Fibroblast of mammary gland (primary cell): ENCODE results near the gene PTPA.
A peak's percentile ranks its signal among the peaks of the same experiment; 100 is the strongest.

Experiments used
- DNase-seq: peaks from one replicate; pipeline ENCODE4 v3.0.0-alpha.2; 2010; ENCODE audit warnings: low read depth
- H3K4me3 ChIP-seq: 2 replicates; pipeline ENCODE4 v1.5.1; 2011; ENCODE audit warnings: low read depth, mild to moderate bottlenecking, low read length, moderate library complexity; ENCODE audit not compliant: control insufficient read depth
- TF ChIP-seq, protein P1 (sequence below): conservative IDR thresholded peaks from 2 replicates; pipeline ENCODE4 v1.5.1; 2011; ENCODE audit warnings: low read depth, low read length, inconsistent platforms; ENCODE audit not compliant: control insufficient read depth, insufficient read depth

Gene PTPA

DNA sequence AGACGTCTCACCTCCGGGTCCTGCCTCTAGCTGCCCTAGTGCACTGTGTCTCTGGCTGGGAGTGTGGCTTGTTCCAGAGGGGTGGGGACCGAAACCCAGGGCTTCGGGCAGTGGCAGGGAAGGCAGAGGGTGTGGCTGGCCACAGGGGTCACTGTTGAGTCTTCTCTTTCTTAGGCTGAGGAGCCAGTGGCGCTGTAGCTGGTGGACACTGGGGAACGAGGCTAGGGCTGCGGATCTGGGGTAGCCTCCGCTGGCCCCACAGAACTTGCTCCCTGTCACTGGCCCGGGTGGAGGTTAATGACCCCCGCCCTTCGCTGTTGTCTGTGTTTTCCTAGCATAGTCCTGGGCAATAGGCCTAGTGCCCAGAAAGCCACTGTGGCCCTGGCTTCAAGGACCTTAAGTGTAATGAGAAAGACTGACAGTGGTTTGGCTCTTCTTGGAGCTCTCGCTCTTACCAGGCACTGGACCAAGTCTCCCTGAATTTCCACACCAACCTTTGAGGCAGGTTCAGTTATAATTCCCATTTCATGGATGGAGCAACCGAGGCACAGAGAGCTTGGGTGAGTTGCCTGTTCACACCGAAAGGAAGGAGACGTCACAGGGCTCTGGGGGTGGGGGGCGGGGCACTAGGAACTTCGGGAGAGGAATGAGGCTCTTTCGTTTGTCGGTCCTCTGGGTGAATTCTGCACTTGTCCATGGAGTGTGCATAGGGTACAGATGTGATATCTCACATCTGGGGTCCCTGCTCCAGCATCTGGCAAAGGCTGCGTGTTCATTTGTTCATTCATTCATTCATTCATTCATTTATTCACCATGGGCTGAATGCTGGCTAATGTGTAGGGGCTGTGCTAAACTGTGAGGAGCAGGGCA is 71.6 kb downstream of the PTPA start:
- DNase-seq: no peak
- H3K4me3 ChIP-seq: no peak overlapping the region
- TF ChIP-seq, protein P1, sequence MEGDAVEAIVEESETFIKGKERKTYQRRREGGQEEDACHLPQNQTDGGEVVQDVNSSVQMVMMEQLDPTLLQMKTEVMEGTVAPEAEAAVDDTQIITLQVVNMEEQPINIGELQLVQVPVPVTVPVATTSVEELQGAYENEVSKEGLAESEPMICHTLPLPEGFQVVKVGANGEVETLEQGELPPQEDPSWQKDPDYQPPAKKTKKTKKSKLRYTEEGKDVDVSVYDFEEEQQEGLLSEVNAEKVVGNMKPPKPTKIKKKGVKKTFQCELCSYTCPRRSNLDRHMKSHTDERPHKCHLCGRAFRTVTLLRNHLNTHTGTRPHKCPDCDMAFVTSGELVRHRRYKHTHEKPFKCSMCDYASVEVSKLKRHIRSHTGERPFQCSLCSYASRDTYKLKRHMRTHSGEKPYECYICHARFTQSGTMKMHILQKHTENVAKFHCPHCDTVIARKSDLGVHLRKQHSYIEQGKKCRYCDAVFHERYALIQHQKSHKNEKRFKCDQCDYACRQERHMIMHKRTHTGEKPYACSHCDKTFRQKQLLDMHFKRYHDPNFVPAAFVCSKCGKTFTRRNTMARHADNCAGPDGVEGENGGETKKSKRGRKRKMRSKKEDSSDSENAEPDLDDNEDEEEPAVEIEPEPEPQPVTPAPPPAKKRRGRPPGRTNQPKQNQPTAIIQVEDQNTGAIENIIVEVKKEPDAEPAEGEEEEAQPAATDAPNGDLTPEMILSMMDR: peak; percentile 36

DNA sequence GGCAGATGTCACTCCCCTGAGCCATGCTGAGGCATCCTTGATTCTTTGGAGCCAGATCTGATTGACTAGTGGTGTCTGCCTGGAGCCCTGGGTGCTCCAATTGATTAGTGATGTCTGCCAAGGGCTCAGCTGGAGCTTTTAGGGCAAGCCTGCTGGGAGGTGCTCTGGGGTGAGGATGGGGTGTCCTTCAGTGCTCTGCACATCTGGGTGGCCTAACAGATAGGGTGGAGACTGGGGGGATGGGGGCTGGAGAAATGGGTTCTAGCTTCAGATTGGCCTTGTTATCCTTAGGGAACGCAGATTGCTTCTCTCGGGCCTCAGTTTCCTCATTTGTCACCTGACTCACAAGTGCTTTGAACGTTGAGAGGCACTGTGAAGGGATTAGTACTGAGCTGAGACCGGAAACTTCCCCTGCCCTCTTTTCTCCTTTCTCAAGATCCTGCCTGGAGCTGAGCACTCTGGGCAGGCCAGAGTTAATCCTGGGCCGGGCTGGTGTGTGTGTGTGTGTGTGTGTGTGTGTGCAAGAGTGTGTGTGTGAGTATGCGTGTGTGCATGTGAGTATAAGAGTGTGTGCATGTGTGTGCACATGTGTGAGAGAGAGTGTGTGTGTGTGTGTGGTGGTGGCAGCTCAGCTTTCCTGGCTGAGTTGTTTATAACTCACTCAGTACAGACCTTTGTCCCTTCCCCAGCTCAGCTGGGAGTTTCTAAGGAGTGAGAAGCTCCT is 72.4 kb downstream of the PTPA start:
- DNase-seq: peak; percentile 34
- no peak overlapping the region for H3K4me3 ChIP-seq

DNA sequence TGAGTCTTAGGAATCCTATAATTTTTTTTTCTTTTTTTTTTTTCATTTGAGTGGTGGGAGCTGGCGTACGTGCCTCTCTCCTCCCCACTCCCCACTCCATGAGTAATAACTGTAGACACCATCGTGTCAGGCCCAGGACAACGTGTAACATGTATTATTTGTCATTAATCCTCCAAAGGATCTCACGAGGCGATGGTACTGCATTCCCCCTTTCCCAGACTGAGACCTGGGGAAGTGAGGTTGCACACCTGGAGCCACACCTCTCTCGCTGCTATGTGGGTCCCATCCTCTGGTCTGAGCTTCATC is 73.0 kb downstream of the PTPA start:
- no peak for DNase-seq
- H3K4me3 ChIP-seq: no peak overlapping the region
- TF ChIP-seq, protein P1: no peak

More for the DNA sequence above, 72.4 kb downstream of the PTPA start:
- TF ChIP-seq, protein P1: no peak

DNA sequence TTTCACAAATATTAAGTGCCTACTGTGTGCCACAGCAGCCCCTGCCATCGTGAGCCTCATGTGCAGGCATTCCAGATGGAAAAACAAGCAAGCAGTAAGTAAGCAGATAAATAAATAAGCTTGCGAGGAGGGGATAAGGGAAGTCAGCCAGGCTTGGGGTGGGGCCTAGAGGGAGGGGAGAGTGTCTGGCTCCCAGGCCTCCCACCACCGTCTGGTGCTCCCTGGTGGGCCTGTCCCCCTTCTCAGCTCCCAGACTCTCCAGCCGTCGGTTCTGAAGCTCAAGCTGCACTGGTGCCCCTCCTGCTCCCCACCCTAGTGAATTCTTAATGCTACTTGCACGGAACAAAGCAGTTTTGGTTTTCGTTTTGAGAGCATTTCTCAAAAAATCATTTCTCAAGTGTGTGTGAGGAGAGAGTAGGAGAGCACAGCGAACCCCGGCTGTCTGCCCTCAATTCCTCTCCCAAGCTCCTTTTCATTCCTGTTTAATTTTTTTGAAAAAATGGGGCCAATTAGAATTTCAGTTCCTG is 73.4 kb downstream of the PTPA start:
- TF ChIP-seq, protein P1: no peak
- no peak overlapping the region for H3K4me3 ChIP-seq
- no peak for DNase-seq

DNA sequence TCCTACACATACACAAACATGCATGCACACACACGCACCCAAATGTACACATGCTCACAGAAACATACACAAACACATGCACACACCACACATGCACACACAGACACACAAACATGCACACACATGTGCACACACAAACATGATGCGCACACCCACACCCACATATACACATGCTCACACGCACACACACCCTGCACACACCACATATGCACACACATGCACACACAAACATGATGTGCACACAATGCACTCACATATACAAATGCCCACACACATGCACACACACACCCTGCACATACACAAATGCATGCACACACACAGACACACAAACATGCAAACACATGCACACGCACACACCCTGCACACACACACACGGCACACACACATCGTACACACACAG is 74.2 kb downstream of the PTPA start:
- TF ChIP-seq, protein P1: no peak
- DNase-seq: no peak
- no peak overlapping the region for H3K4me3 ChIP-seq

DNA sequence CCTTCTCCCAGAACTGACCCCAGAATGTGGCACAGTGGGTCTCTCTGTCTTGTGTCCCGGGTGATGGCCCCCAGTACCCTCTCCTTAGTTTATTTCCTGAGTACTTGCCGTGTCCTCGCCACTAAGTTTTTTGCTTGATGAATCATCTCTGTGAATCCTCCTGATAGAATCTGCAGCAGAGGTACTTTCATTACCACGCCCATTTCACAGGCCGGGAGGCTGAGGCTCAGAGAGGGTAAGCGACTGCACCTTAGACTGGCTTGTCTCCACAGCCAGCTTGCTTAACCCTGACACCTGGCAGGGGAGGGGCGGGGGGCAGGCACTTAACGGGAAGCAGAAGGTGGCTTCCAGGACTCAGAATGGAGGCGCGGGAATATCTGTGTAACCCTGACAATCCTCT is 74.8 kb downstream of the PTPA start:
- no peak for DNase-seq
- no peak overlapping the region for H3K4me3 ChIP-seq
- TF ChIP-seq, protein P1: no peak
